Mesenchymal stem cell (in vitro differentiated cells and primary cell): ENCODE results near the gene SEMA3C.
A peak's percentile ranks its signal among the peaks of the same experiment; 100 is the strongest.

ENCODE experiments used
- DNase-seq: peaks from one replicate; pipeline ENCODE4 v3.0.0-alpha.2; 2013
- H2AFZ ChIP-seq: one replicate; pipeline ENCODE4 v1.6.1; 2013; ENCODE audit warnings: low read depth, mild to moderate bottlenecking, control low read depth, inconsistent platforms, low read length, moderate library complexity
- H2AK5ac ChIP-seq: 2 replicates; pipeline ENCODE4 v1.6.1; 2013; ENCODE audit warnings: low read length, moderate library complexity, mild to moderate bottlenecking, inconsistent platforms; ENCODE audit not compliant: severe bottlenecking
- H2BK120ac ChIP-seq: one replicate; pipeline ENCODE4 v1.6.1; 2013; ENCODE audit warnings: low read depth, mild to moderate bottlenecking, inconsistent platforms, low read length, moderate library complexity
- H2BK12ac ChIP-seq, 2 experiments: one replicate each; pipeline ENCODE4 v1.6.1; 2013; ENCODE audit warnings: inconsistent platforms in 2 of 2, low read length in 2 of 2, mild to moderate bottlenecking in 2 of 2, moderate library complexity in 2 of 2, control low read depth in 1 of 2
- H2BK15ac ChIP-seq: one replicate; pipeline ENCODE4 v1.6.1; 2013; ENCODE audit warnings: mild to moderate bottlenecking, low read depth, inconsistent platforms; ENCODE audit not compliant: poor library complexity, severe bottlenecking
- H2BK5ac ChIP-seq: 2 replicates; pipeline ENCODE4 v1.6.1; 2013; ENCODE audit warnings: low read depth, mild to moderate bottlenecking, low read length, control low read depth, inconsistent platforms; ENCODE audit not compliant: poor library complexity, severe bottlenecking
- H3K14ac ChIP-seq, 2 experiments: one replicate each; pipeline ENCODE4 v1.6.1; 2013; ENCODE audit warnings: inconsistent platforms in 2 of 2, low read length in 2 of 2, control low read depth in 1 of 2, mild to moderate bottlenecking in 1 of 2, moderate library complexity in 1 of 2
- H3K18ac ChIP-seq, 2 experiments: one replicate each; pipeline ENCODE4 v1.6.1; 2013; ENCODE audit warnings: inconsistent platforms in 2 of 2, low read length in 2 of 2, control low read depth in 1 of 2, low read depth in 1 of 2, mild to moderate bottlenecking in 1 of 2
- H3K23ac ChIP-seq, 2 experiments: one replicate each; pipeline ENCODE4 v1.6.1; 2013; ENCODE audit warnings: inconsistent platforms in 2 of 2, low read length in 2 of 2, mild to moderate bottlenecking in 2 of 2, moderate library complexity in 2 of 2, control low read depth in 1 of 2
- H3K27ac ChIP-seq: 2 replicates; pipeline ENCODE4 v1.5.1; 2013; ENCODE audit warnings: mild to moderate bottlenecking, moderate library complexity, low read length, control low read depth, inconsistent platforms; ENCODE audit not compliant: poor library complexity, severe bottlenecking
- H3K27me3 ChIP-seq, 2 experiments: 2 replicates each; pipeline versions ENCODE4 v1.6.1 to v1.7.0; 2013; ENCODE audit warnings: low read length in 2 of 2, mild to moderate bottlenecking in 2 of 2, moderate library complexity in 2 of 2, control low read depth in 1 of 2, inconsistent platforms in 1 of 2; ENCODE audit not compliant: control insufficient read depth in 1 of 2, insufficient read depth in 1 of 2
- H3K36me3 ChIP-seq, 2 experiments: 2 replicates each; pipeline versions ENCODE4 v1.6.1 to v1.7.0; 2013; ENCODE audit warnings: low read length in 2 of 2, control low read depth in 1 of 2, inconsistent platforms in 1 of 2, low read depth in 1 of 2, mild to moderate bottlenecking in 1 of 2; ENCODE audit not compliant: insufficient read depth in 2 of 2, control insufficient read depth in 1 of 2
- H3K4ac ChIP-seq, 2 experiments: one replicate each; pipeline ENCODE4 v1.6.1; 2013; ENCODE audit warnings: inconsistent platforms in 2 of 2, low read length in 2 of 2, mild to moderate bottlenecking in 2 of 2, moderate library complexity in 2 of 2, control low read depth in 1 of 2, low read depth in 1 of 2
- H3K4me1 ChIP-seq: 2 replicates; pipeline ENCODE4 v1.6.1; 2013; ENCODE audit warnings: low read depth, low read length, control low read depth; ENCODE audit not compliant: control insufficient read depth, insufficient read depth
- H3K4me2 ChIP-seq: 2 replicates; pipeline ENCODE4 v1.6.1; 2013; ENCODE audit warnings: low read length, mild to moderate bottlenecking, inconsistent platforms; ENCODE audit not compliant: poor library complexity, severe bottlenecking
- H3K4me3 ChIP-seq, 2 experiments: 2 replicates each; pipeline versions ENCODE4 v1.5.1 to v1.7.0; 2013; ENCODE audit warnings: low read length in 2 of 2, mild to moderate bottlenecking in 2 of 2, control low read depth in 1 of 2, low read depth in 1 of 2; ENCODE audit not compliant: insufficient read depth in 1 of 2
- H3K79me1 ChIP-seq: replicated peaks from 2 replicates; pipeline ENCODE4 v1.6.1; 2013; ENCODE audit warnings: mild to moderate bottlenecking, control low read depth, low read length, inconsistent platforms; ENCODE audit not compliant: poor library complexity, severe bottlenecking
- H3K9ac ChIP-seq: 2 replicates; pipeline ENCODE4 v1.7.0; 2013; ENCODE audit warnings: mild to moderate bottlenecking, low read length, moderate library complexity
- H3K9me3 ChIP-seq: 2 replicates; pipeline ENCODE4 v1.7.0; 2013; ENCODE audit warnings: mild to moderate bottlenecking, low read length; ENCODE audit not compliant: control insufficient read depth
- H4K8ac ChIP-seq: one replicate; pipeline ENCODE4 v1.6.1; 2013; ENCODE audit warnings: inconsistent platforms, mild to moderate bottlenecking, low read length, moderate library complexity
- H4K91ac ChIP-seq: one replicate; pipeline ENCODE4 v1.6.1; 2013; ENCODE audit warnings: mild to moderate bottlenecking, low read length, inconsistent platforms
- WGBS: methylation state at CpG from one replicate; pipeline ENCODE4 v1.1.7; 2013; ENCODE audit warnings: mixed read lengths; 5-methylcytosine and 5-hydroxymethylcytosine counted together

The SEMA3C gene

GRCh38 chr7:80949449-80949848 is 30.6 kb upstream of the SEMA3C start:
- H4K91ac ChIP-seq = no peak overlapping the region
- H2AFZ ChIP-seq = no peak overlapping the region
- no peaks in the 10 kb centered on the region for H3K9me3 ChIP-seq
- no peak overlapping the region for H2BK15ac ChIP-seq
- H3K27me3 ChIP-seq = no peaks in the 10 kb centered on the region
- H3K4me1 ChIP-seq = no peaks in the 10 kb centered on the region
- no peaks in the 10 kb centered on the region for H3K36me3 ChIP-seq
- no peak overlapping the region for H2BK5ac ChIP-seq
- H3K4me3 ChIP-seq = no peak overlapping the region
- no peak overlapping the region for H3K27ac ChIP-seq
- no peak overlapping the region for H3K14ac ChIP-seq
- no peak overlapping the region for H3K4ac ChIP-seq
- H3K4me2 ChIP-seq = no peak overlapping the region
- no peak for DNase-seq
- no peak overlapping the region for H3K9ac ChIP-seq
- H3K23ac ChIP-seq = no peak overlapping the region
- H2BK12ac ChIP-seq = no peak overlapping the region
- WGBS = no CpG with 5 or more reads among the region's 1 CpG
- H3K79me1 ChIP-seq = no peaks in the 10 kb centered on the region
- H3K18ac ChIP-seq = no peak overlapping the region
- H2AK5ac ChIP-seq = no peak overlapping the region
- no peak overlapping the region for H4K8ac ChIP-seq
- H2BK120ac ChIP-seq = no peak overlapping the region

GRCh38 chr7:80946858-80947257 is 28.0 kb upstream of the SEMA3C start:
- no peaks in the 10 kb centered on the region for H3K4me1 ChIP-seq
- no peak for DNase-seq
- no peak overlapping the region for H3K18ac ChIP-seq
- H3K4ac ChIP-seq = no peak overlapping the region
- no peak overlapping the region for H3K9ac ChIP-seq
- H3K23ac ChIP-seq = no peak overlapping the region
- no peak overlapping the region for H4K91ac ChIP-seq
- no peaks in the 10 kb centered on the region for H3K36me3 ChIP-seq
- no peaks in the 10 kb centered on the region for H3K79me1 ChIP-seq
- peaks cover 12% of the 10 kb centered on the region for H3K9me3 ChIP-seq
- no peak overlapping the region for H2BK12ac ChIP-seq
- H4K8ac ChIP-seq = no peak overlapping the region
- H2AK5ac ChIP-seq = no peak overlapping the region
- H3K27me3 ChIP-seq = no peaks in the 10 kb centered on the region
- H3K14ac ChIP-seq = no peak overlapping the region
- H3K4me3 ChIP-seq = no peak overlapping the region
- no peak overlapping the region for H2AFZ ChIP-seq
- H2BK15ac ChIP-seq = no peak overlapping the region
- H2BK5ac ChIP-seq = no peak overlapping the region
- H3K27ac ChIP-seq = no peak overlapping the region
- no peak overlapping the region for H3K4me2 ChIP-seq
- H2BK120ac ChIP-seq = no peak overlapping the region

GRCh38 chr7:80945976-80946375 is 27.1 kb upstream of the SEMA3C start:
- no peak overlapping the region for H3K27ac ChIP-seq
- no peaks in the 10 kb centered on the region for H3K27me3 ChIP-seq
- H3K14ac ChIP-seq = no peak overlapping the region
- H4K91ac ChIP-seq = no peak overlapping the region
- H4K8ac ChIP-seq = no peak overlapping the region
- no peak overlapping the region for H2AFZ ChIP-seq
- H3K4me1 ChIP-seq = no peaks in the 10 kb centered on the region
- 93% methylated on average over 1 of the region's 2 CpGs for WGBS
- H3K9ac ChIP-seq = no peak overlapping the region
- no peak overlapping the region for H2BK5ac ChIP-seq
- H3K9me3 ChIP-seq = peaks cover 12% of the 10 kb centered on the region
- H3K18ac ChIP-seq = no peak overlapping the region
- H3K23ac ChIP-seq = no peak overlapping the region
- H3K79me1 ChIP-seq = no peaks in the 10 kb centered on the region
- H2BK120ac ChIP-seq = no peak overlapping the region
- no peak overlapping the region for H3K4me3 ChIP-seq
- H2BK12ac ChIP-seq = no peak overlapping the region
- DNase-seq = no peak
- no peak overlapping the region for H3K4ac ChIP-seq
- H2BK15ac ChIP-seq = no peak overlapping the region
- H2AK5ac ChIP-seq = no peak overlapping the region
- no peaks in the 10 kb centered on the region for H3K36me3 ChIP-seq
- no peak overlapping the region for H3K4me2 ChIP-seq

- no peak for DNase-seq
- H4K8ac ChIP-seq = no peak overlapping the region
These were observed 24.5 kb upstream of the SEMA3C start for GRCh38 chr7:80943342-80943741.

More at GRCh38 chr7:80943342-80943741, 24.5 kb upstream of the SEMA3C start:
- Histone ChIP-seq H3K9ac (no peak overlapping the region), H3K9me3 (peaks cover 12% of the 10 kb centered on the region), H3K4me3 (no peak overlapping the region), H3K79me1 (no peaks in the 10 kb centered on the region), H2AFZ (no peak overlapping the region), H3K23ac (no peak overlapping the region), H2AK5ac (peak overlapping the region; percentile 69), H3K4me2 (no peak overlapping the region), H3K4me1 (no peaks in the 10 kb centered on the region), H4K91ac (no peak overlapping the region), H2BK120ac (no peak overlapping the region), H3K27me3 (no peaks in the 10 kb centered on the region), H3K36me3 (no peaks in the 10 kb centered on the region), H3K4ac (peak overlapping the region in 1 of 2 experiments; percentile 75), H3K18ac (no peak overlapping the region), H2BK5ac (peak overlapping the region; percentile 8), H3K14ac (no peak overlapping the region), H3K27ac (peak overlapping the region; percentile 96), H2BK15ac (no peak overlapping the region), H2BK12ac (peak overlapping the region in 1 of 2 experiments; percentile 89)
- WGBS = no CpG with 5 or more reads among the region's 1 CpG
